HAP-1 (cell line): ENCODE measurements around the gene SELENOO.
A peak's percentile ranks its signal among the peaks of the same experiment; 100 is the strongest.

ENCODE experiments used
- DNase-seq, 2 experiments: peaks; one replicate each; pipeline ENCODE4 v3.0.0-alpha.2; 2016 to 2020; ENCODE audit warnings: low spot score in 2 of 2
- H3K27me3 ChIP-seq: fragments of 250-450 bp; sonication (Bioruptor Pico); 2 replicates; pipeline ENCODE4 v1.5.1; 2020; ENCODE audit warnings: low read depth, mild to moderate bottlenecking, moderate library complexity
- H3K36me3 ChIP-seq: fragments of 250-450 bp; sonication (Bioruptor Pico); replicated peaks from 2 replicates; pipeline ENCODE4 v1.5.1; 2020; ENCODE audit warnings: mild to moderate bottlenecking
- H3K4me1 ChIP-seq: fragments of 250-450 bp; sonication (Bioruptor Pico); 2 replicates; pipeline ENCODE4 v1.5.1; 2020; ENCODE audit warnings: mild to moderate bottlenecking
- H3K4me3 ChIP-seq: fragments of 250-450 bp; sonication (Bioruptor Pico); 2 replicates; pipeline ENCODE4 v1.5.1; 2020; ENCODE audit warnings: mild to moderate bottlenecking, moderate library complexity
- H3K9me3 ChIP-seq: fragments of 250-450 bp; sonication (Bioruptor Pico); 2 replicates; pipeline ENCODE4 v1.5.1; 2020; ENCODE audit warnings: mild to moderate bottlenecking, moderate library complexity
- in situ Hi-C: fragments of 300-500 bp; cut with MboI; formaldehyde crosslinking; loops from 3 replicates; pipeline ENCODE4 v1.14.3; 2020; ENCODE audit warnings: low sequenced_read_pairs, inconsistent platforms, mixed read lengths

The SELENOO gene

DNA sequence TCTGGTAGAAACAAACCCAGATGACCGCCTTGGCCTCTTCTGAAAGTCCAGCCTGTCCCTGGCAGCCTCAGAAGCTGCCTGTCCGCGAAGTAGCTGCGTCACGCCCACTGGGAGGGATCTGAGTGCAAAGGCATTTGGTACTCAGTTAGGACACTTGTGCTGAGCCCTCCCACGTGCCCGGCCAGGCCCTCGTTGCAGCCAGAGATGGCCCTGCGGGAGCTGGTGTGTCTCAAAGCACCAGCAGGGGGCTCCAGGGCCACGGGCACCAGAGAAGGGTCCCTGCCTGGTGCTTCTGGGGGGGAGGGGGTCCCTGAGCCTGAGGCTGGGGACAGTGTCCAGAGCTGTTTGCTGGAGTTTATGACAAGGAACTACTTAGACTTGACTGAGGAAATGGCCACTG is 5.8 kb downstream of the SELENOO start:
- no peak overlapping the region for H3K4me3 ChIP-seq
- in situ Hi-C loops = loop anchor here (5.0 kb wide), 1 partner anchor 439 kb away; no protein-coding TSS in a partner anchor
- H3K36me3 ChIP-seq = peaks cover 46% of the 10 kb centered on the region
- no peaks in the 10 kb centered on the region for H3K27me3 ChIP-seq
- no peaks in the 10 kb centered on the region for H3K4me1 ChIP-seq
- no peaks in the 10 kb centered on the region for H3K9me3 ChIP-seq
- peak; percentile 51 to 78 for DNase-seq

DNA sequence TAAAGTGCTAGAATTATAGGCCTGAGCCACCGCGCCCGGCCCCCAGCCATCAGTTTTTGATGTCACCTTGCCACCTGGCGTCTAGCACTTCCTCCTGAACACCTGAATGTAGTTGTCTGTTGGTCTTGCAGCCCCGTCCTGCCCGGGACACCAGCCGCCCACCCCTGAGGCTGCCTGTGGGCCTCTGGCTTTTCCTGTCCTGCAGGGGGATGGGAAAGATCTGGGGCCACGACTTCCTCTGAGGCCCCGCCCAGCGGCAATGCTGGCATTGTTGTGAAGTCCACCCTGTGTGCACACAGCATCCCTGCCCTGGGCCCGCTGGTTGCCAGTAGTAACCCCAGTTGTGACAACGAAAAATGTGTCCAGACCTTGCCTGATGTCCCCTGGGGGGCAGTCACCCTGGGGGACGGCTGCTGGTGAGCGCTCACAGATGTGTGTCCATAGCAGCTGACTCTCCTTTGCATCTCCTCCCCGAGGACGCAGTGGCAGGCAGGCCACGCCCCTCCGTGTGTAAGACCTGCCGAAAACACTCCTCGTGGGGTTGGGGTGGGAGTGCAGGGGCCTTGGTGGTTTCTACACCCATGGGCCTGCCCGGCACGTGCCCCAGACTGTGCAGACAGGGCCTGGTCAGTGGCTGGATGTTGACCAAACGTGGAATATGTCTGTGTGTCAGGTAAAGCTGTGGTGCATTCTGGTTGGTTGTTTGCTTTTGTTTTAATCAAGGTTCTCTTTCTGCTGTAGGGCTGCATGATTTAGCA is 6.8 kb downstream of the SELENOO start:
- H3K36me3 ChIP-seq = peaks cover 55% of the 10 kb centered on the region
- H3K9me3 ChIP-seq = no peaks in the 10 kb centered on the region
- no peaks in the 10 kb centered on the region for H3K27me3 ChIP-seq
- in situ Hi-C loops = loop anchor here (5.0 kb wide), 1 partner anchor 440 kb away; no protein-coding TSS in a partner anchor
- DNase-seq = no peak
- H3K4me1 ChIP-seq = no peaks in the 10 kb centered on the region
- H3K4me3 ChIP-seq = no peak overlapping the region

DNA sequence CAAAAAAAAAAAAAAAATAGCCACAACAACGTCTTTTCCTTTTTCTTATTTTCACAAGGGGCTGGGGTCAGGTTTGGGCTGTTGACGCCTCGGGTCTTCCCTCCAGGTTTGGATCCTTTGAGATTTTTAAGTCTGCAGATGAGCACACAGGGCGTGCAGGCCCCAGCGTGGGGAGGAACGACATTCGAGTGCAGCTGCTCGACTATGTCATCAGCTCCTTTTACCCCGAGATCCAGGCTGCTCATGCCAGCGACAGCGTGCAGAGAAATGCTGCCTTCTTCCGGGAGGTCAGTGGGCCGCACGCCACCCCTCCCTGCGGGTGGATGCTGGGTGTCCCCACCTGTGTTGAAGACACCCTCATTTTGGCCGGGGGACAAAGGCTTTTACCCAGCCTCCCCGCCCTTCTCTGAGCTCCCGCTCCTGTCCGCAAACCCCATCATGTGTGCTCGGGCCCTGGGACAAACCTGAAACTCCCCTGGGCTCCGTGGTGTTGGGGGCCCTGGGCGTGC is 7.7 kb downstream of the SELENOO start:
- no peak for DNase-seq
- Histone ChIP-seq H3K4me1 (no peaks in the 10 kb centered on the region), H3K27me3 (no peaks in the 10 kb centered on the region), H3K9me3 (no peaks in the 10 kb centered on the region), H3K36me3 (peaks cover 60% of the 10 kb centered on the region), H3K4me3 (no peak overlapping the region)
- in situ Hi-C loops = loop anchor here (5.0 kb wide), 1 partner anchor 441 kb away; no protein-coding TSS in a partner anchor

DNA sequence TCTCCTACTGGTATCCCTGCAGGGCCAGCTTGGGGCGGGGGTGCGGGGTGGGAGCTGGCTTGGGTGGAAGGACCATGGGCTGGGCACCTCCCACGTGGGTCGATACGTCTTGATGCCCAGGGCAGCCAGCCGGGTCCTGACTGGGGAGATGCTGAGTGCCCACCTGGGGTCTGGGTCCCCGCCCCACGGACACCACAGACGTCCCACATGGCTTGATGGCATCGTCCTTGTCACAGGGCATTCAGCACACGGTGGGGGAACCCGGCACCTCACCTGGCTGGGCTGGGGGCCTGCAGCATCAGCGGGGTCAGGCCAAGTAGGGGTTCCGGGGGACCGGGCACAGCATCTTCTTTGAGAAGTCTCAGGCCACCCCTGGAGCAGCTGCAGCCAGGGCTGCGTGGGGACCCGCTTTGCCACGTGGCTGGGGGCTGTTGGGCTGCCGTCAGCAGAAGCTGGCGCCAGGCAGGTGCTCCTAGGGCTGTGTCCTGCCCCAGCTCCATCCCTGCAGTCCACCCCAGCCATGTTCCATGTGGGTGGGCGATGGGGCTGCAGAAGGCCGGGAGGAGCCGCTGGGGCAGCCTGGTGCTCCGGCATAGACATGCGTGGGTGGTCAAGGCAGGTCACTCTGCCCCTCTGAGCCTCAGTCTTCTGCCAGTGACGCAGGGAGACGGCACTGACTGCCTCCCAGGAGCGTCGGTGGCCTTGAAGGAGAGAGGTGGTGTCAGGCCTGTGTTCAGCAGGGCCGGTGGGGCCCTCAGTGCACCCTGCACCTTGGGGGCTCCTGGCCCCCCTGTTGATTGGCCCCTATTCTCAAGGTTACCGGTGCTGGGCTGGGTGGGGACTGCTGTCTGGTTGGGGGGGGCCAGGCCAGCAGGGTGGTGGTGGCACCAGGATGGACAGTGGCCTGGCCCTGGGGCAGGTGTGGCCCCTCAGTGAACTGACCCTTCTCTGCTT is 8.4 kb downstream of the SELENOO start:
- Histone ChIP-seq H3K4me3 (no peak overlapping the region), H3K4me1 (no peaks in the 10 kb centered on the region), H3K36me3 (peaks cover 65% of the 10 kb centered on the region), H3K27me3 (no peaks in the 10 kb centered on the region), H3K9me3 (no peaks in the 10 kb centered on the region)
- DNase-seq = no peak
- in situ Hi-C loops = loop anchor here (5.0 kb wide), 1 partner anchor 442 kb away; no protein-coding TSS in a partner anchor

DNA sequence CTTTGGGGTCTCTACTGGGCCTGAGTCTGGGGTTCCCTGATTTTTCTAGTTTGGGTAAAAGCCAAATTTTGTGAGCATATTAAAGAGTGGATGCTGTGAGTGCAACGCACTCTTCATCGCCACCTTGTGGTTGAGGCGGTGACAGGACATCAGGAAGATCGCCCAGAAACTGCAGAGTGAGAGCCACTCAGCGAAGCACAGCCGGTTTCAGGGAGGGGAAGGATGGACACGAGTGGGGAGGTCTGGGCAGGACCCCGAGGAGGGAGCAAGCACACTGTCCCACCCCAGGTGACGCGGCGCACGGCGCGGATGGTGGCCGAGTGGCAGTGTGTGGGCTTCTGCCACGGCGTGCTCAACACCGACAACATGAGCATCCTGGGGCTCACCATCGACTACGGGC is 9.1 kb downstream of the SELENOO start:
- H3K4me1 ChIP-seq = no peaks in the 10 kb centered on the region
- H3K27me3 ChIP-seq = no peaks in the 10 kb centered on the region
- no peaks in the 10 kb centered on the region for H3K9me3 ChIP-seq
- DNase-seq = peak; percentile 44 to 79
- no peak overlapping the region for H3K4me3 ChIP-seq
- H3K36me3 ChIP-seq = peaks cover 69% of the 10 kb centered on the region
- in situ Hi-C loops = loop anchor here (5.0 kb wide), 2 partner anchors 278 to 443 kb away; no protein-coding TSS in a partner anchor

DNA sequence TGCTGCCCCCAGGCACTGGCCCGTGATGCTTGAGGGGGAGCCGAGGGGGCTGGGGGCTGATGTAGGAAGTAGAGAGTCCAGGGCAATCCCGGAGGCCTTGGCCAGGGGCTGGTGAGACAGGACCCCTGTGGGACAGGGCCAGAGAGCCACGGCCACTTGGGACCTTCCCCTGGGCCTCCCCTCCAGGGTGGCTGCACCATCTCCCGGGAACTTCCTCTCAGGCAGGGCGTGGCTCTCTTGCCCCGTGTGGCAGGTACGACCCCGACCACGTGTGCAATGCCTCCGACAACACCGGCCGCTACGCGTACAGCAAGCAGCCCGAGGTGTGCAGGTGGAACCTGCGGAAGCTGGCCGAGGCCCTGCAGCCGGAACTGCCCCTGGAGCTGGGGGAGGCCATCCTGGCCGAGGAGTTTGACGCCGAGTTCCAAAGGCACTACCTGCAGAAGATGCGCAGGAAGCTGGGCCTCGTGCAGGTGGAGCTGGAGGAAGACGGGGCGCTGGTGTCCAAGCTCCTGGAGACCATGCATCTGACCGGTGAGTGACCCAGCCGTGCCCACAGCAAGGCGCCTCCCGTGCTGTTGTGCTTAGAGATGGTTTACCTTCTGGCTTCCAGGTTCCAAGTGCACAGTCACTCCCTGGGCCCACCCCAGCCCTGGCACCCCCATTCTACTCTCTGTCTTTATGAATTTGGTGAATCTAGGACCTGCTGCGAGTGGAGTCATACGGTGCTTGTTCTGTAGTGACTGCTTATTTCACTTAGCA is 9.7 kb downstream of the SELENOO start:
- Histone ChIP-seq H3K27me3 (no peaks in the 10 kb centered on the region), H3K4me1 (no peaks in the 10 kb centered on the region), H3K36me3 (peaks cover 70% of the 10 kb centered on the region), H3K9me3 (no peaks in the 10 kb centered on the region), H3K4me3 (no peak overlapping the region)
- DNase-seq = no peak
- in situ Hi-C loops = loop anchor here (5.0 kb wide), 1 partner anchor 278 kb away; no protein-coding TSS in a partner anchor

DNA sequence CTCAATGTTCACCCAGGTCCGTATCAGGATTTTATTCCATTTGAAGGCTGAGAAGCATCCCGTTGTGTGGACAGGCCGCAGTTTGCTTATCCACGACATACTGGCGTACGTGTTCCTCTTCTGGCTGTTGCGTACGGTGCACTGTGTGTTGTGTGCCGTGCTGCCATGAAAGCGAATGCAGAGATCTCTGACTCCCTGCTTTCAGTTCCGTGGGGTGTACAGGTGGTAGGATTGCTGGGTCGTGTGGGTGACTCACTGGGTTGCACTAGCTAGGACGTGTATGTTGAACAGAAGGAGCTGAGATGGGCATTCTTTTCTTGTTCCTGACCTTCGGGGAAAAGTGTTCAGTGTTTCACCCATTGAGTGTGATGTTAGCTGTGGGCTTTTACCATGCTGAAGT is 10.3 kb downstream of the SELENOO start:
- Histone ChIP-seq H3K9me3 (no peaks in the 10 kb centered on the region), H3K4me1 (no peaks in the 10 kb centered on the region), H3K36me3 (peaks cover 75% of the 10 kb centered on the region), H3K4me3 (no peak overlapping the region), H3K27me3 (no peaks in the 10 kb centered on the region)
- no peak for DNase-seq
- in situ Hi-C loops = loop anchor here (5.0 kb wide), 1 partner anchor 279 kb away; no protein-coding TSS in a partner anchor

DNA sequence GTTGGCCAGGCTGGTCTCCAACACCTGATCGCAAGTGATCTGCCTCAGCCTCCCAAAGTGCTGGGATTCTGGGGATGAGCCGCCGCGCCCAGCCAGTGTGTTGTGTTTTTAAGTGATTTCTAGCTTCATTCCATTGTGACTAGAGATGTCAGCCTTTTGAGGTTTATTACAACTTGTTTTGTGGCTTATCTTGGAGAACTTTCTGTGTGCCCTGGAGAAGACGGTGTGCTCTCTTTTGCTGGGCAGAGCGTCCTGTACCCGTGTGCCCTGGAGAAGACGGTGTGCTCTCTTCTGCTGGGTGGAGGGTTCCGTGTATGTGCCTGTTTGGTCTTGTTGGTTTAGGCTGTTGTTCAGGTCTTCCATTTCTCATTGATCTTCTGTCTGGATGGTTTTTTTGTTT is 12.5 kb downstream of the SELENOO start:
- H3K27me3 ChIP-seq = no peaks in the 10 kb centered on the region
- no peak for DNase-seq
- in situ Hi-C loops = loop anchor here (5.0 kb wide), 1 partner anchor 281 kb away; no protein-coding TSS in a partner anchor

DNA sequence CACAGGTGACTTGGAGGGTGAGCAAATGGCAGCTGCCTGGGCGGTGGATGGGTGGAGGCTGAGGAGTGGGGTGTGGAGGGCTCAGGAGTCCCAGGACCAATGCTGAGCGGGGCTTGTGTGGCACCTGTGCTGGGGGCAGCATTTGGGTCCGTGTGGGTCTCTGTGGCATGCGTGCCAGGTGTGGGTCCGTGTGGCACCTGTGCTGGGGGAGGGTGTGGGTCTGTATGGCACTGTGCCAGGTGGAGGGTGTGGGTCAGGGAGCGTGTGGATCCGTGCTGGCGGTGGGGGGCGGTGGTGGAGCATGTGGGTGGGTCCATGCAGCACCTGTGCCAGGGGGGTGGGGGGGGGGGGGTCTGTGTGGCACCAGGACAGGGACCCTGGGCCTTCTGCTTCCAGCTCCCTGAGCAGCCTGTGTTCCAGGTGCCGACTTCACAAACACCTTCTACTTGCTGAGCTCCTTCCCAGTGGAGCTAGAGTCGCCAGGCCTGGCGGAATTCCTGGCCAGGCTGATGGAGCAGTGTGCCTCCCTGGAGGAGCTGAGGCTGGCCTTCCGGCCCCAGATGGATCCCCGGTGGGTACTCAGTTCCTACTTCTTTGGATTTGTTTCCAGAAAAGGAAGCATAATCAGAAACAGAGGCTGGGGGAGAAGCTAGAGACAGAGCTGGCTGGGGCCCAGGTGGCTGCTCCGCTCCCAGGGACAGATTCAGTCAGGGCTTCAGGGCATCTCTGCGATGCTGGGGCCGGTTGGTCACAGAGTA is 14.7 kb downstream of the SELENOO start:
- in situ Hi-C loops = no loop called here
- Histone ChIP-seq H3K27me3 (no peaks in the 10 kb centered on the region), H3K4me1 (no peaks in the 10 kb centered on the region), H3K9me3 (no peaks in the 10 kb centered on the region), H3K36me3 (peaks cover 89% of the 10 kb centered on the region), H3K4me3 (no peak overlapping the region)
- no peak for DNase-seq

More for the DNA sequence above, 12.5 kb downstream of the SELENOO start:
- Histone ChIP-seq H3K4me1 (no peaks in the 10 kb centered on the region), H3K36me3 (peaks cover 79% of the 10 kb centered on the region), H3K9me3 (no peaks in the 10 kb centered on the region), H3K4me3 (no peak overlapping the region)

DNA sequence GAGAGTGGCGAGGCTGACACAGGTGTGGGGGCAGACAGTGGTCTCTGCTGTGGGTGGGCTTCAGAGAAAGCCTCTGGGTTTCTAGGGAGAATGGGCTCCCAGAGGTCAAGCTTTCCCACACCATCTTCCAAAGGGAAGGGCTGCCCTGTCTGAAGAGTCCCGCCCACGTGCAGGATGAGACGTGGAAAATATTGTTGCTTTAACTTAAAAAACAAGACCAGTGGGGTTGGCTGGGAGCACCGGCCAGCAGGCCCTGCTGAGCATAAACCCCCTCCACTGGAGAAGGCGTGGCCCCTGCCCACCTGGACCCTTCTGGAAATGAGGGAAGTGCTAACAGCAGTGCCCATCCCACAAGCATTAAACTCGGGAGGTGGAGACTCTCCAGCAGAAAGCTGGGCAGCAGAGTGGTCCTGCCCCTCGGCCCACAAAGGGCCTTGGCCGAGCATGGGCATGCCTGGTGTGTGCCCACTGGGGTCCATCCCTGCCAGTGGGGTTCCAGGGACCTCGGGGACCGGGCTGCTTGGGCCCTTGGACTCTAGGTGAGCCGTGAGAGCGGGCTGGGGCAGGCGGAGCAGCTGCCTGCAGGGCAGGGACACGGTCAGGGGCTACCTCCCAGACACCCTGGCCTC is 15.4 kb downstream of the SELENOO start:
- Histone ChIP-seq H3K27me3 (no peaks in the 10 kb centered on the region), H3K4me3 (no peak overlapping the region), H3K36me3 (peaks cover 84% of the 10 kb centered on the region), H3K9me3 (no peaks in the 10 kb centered on the region), H3K4me1 (no peaks in the 10 kb centered on the region)
- no peak for DNase-seq
- in situ Hi-C loops = no loop called here

DNA sequence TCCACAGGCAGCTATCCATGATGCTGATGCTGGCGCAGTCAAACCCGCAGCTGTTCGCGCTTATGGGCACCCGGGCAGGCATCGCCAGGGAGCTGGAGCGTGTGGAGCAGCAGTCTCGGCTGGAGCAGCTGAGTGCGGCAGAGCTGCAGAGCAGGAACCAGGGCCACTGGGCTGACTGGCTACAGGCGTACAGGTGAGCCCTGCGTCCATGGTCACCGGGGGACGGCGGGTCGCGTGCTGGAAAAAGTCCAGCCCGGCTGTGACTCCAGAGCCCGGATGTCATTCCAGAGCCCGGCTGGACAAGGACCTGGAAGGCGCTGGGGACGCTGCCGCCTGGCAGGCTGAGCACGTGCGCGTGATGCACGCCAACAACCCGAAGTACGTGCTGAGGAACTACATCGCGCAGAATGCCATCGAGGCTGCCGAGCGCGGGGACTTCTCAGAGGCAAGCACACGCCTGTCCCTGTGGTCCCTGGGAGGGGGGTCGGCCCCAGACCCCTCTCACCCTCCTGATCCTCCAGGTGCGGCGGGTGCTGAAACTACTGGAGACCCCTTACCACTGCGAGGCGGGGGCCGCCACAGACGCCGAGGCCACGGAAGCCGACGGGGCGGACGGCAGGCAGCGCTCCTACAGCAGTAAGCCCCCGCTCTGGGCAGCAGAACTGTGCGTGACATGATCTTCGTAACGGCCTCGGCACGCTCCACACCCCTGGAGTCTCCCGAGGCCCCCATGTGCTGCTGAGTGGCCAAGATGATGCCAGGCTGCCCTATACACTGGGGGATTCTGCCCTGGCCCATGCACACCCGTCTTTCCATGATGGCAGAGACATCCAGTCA is 16.1 kb downstream of the SELENOO start:
- Histone ChIP-seq H3K36me3 (peaks cover 86% of the 10 kb centered on the region), H3K9me3 (no peaks in the 10 kb centered on the region)
- in situ Hi-C loops = no loop called here

More for the DNA sequence above, 16.1 kb downstream of the SELENOO start:
- no peak for DNase-seq
- no peaks in the 10 kb centered on the region for H3K4me1 ChIP-seq
- H3K4me3 ChIP-seq = no peak overlapping the region
- no peaks in the 10 kb centered on the region for H3K27me3 ChIP-seq
